HepG2 (cell line): Measurements from ENCODE around the gene ACTR1A. TPM values are rescaled to one million over a fixed set of nuclear protein-coding genes. Genes with fewer than 3 reads are reported as not detected.
A peak's percentile ranks its signal among the peaks of the same experiment; 100 is the strongest.

Experiments
- AGO2 ChIP-seq: fragments of 200-400 bp; formaldehyde crosslinking; optimal IDR thresholded peaks from 2 replicates; pipeline ENCODE3; 2017; ENCODE audit warnings: mild to moderate bottlenecking, low read depth, low read length, moderate library complexity
- HINFP ChIP-seq: sonication (generic); formaldehyde crosslinking; IDR thresholded peaks from 2 replicates; pipeline ENCODE4 v1.4.0; 2020; ENCODE audit warnings: low read depth, mild to moderate bottlenecking, missing genetic modification reagents
- HOXA3 ChIP-seq: sonication (generic); formaldehyde crosslinking; IDR thresholded peaks from 2 replicates; pipeline ENCODE4 v1.5.0; 2020; ENCODE audit warnings: missing genetic modification reagents
- JUN ChIP-seq: sonication (generic); formaldehyde crosslinking; IDR thresholded peaks from 2 replicates; pipeline ENCODE4 v1.4.0; 2020; ENCODE audit warnings: mild to moderate bottlenecking, missing genetic modification reagents
- KLF6 ChIP-seq: IDR thresholded peaks from 2 replicates; pipeline ENCODE4 v1.8.0; 2016; ENCODE audit warnings: missing biosample characterization, missing genetic modification reagents
- MEIS2 ChIP-seq: sonication (generic); formaldehyde crosslinking; IDR thresholded peaks from 2 replicates; pipeline ENCODE4 v1.9.0; 2021; ENCODE audit warnings: mild to moderate bottlenecking, missing genetic modification reagents
- NR0B2 ChIP-seq: sonication (generic); formaldehyde crosslinking; IDR thresholded peaks from 2 replicates; pipeline ENCODE4 v1.4.0; 2020; ENCODE audit warnings: mild to moderate bottlenecking, missing genetic modification reagents
- POLR2A ChIP-seq, 2 experiments: IDR thresholded peaks; 2 replicates each; pipeline ENCODE4 v1.6.1; 2011; ENCODE audit warnings: low read depth in 2 of 2, low read length in 2 of 2, mild to moderate bottlenecking in 1 of 2, moderate library complexity in 1 of 2; ENCODE audit not compliant: insufficient read depth in 1 of 2
- RBM39 ChIP-seq: fragments of 200-400 bp; formaldehyde crosslinking; IDR thresholded peaks from one replicate; pipeline ENCODE4 v1.6.1; 2018; ENCODE audit warnings: antibody characterized with exemption, mild to moderate bottlenecking, low read depth, low read length; ENCODE audit not compliant: poor library complexity, severe bottlenecking
- SKI ChIP-seq: fragments of 450-650 bp; IDR thresholded peaks from one replicate; pipeline ENCODE4 v1.6.1; 2018; ENCODE audit warnings: mild to moderate bottlenecking; ENCODE audit not compliant: partially characterized antibody
- SOX13 ChIP-seq, 3 experiments: fragments of 450-650 bp in 1 of 3; sonication (generic) in 1 of 3; formaldehyde crosslinking in 1 of 3; IDR thresholded peaks in 2 of 3; conservative IDR thresholded peaks in 1 of 3; 2 replicates each; pipeline versions ENCODE4 v1.5.0 to v1.6.1; 2016 to 2020; ENCODE audit warnings: antibody characterized with exemption in 1 of 3, mild to moderate bottlenecking in 1 of 3, missing compliant biosample characterization in 1 of 3, missing genetic modification reagents in 1 of 3, moderate library complexity in 1 of 3
- SP2 ChIP-seq: sonication (generic); formaldehyde crosslinking; IDR thresholded peaks from 2 replicates; pipeline ENCODE4 v1.5.1; 2020; ENCODE audit warnings: mild to moderate bottlenecking, missing genetic modification reagents
- SP4 ChIP-seq: sonication (generic); formaldehyde crosslinking; IDR thresholded peaks from 2 replicates; pipeline ENCODE4 v1.8.1; 2023; ENCODE audit warnings: mild to moderate bottlenecking, missing genetic modification reagents
- SRY ChIP-seq: sonication (generic); formaldehyde crosslinking; IDR thresholded peaks from 2 replicates; pipeline ENCODE4 v1.8.0; 2022; ENCODE audit warnings: mild to moderate bottlenecking, missing genetic modification reagents
- ZNF547 ChIP-seq: sonication (generic); formaldehyde crosslinking; IDR thresholded peaks from 2 replicates; pipeline ENCODE4 v1.5.1; 2020; ENCODE audit warnings: mild to moderate bottlenecking, missing genetic modification reagents
- ZNF567 ChIP-seq: sonication (generic); formaldehyde crosslinking; IDR thresholded peaks from 2 replicates; pipeline ENCODE4 v1.8.1; 2023; ENCODE audit warnings: mild to moderate bottlenecking, missing genetic modification reagents, borderline replicate concordance
- ZNF687 ChIP-seq: sonication (generic); formaldehyde crosslinking; IDR thresholded peaks from 2 replicates; pipeline ENCODE4 v1.5.1; 2020; ENCODE audit warnings: mild to moderate bottlenecking, missing genetic modification reagents, moderate library complexity
- ZNF768 ChIP-seq: sonication (generic); formaldehyde crosslinking; IDR thresholded peaks from 2 replicates; pipeline ENCODE4 v1.4.0; 2020; ENCODE audit warnings: missing genetic modification reagents
- ZNF782 ChIP-seq: sonication (generic); formaldehyde crosslinking; IDR thresholded peaks from 2 replicates; pipeline ENCODE4 v1.4.0; 2020; ENCODE audit warnings: missing genetic modification reagents, mild to moderate bottlenecking, borderline replicate concordance
- polyA plus RNA-seq, 8 experiments: library from polyadenylated mRNA; depleted of rRNA in 3 of 8; stranded (reverse) in 7 of 8; unstranded in 1 of 8; fragments of >200 nt; fragmentation: Illumina TruSeq in 4 of 8; extraction: Trizol in 4 of 8; gene quantifications; 2 replicates each; pipeline versions ENCODE4 v1.2.1 to v1.2.3, GENCODE V29; 2011 to 2016; ENCODE audit warnings: low read depth in 4 of 8, missing spikeins in 1 of 8, mixed read lengths in 1 of 8; ENCODE audit not compliant: insufficient read depth in 1 of 8
- total RNA-seq, 5 experiments: library from RNA; depleted of rRNA; stranded (reverse); fragments of >200 nt; fragmentation: Illumina TruSeq; extraction: Trizol; gene quantifications; 2 replicates each; pipeline ENCODE4 v1.2.3, GENCODE V29; 2016; ENCODE audit warnings: low read depth in 1 of 5

Gene ACTR1A
- total and polyA plus RNA-seq, 2 of the 13 experiments (the other 11 are each of a cell fraction or from before 2014, with no cell fraction given): 59.6 to 62.8 TPM

GRCh38 chr10:102450374-102451104 is 52.0 kb downstream of the ACTR1A start (continued):
- TF ChIP-seq ZNF687 (CRISPR knock-in tag) (peak; percentile 84), KLF6 (peak; percentile 45; the same call in 1 of the 2 replicates), ZNF547 (peak; percentile 68; the same call in 1 of the 2 replicates), HINFP (CRISPR knock-in tag) (peak; percentile 77; the same call in 1 of the 2 replicates), SP2 (CRISPR knock-in tag) (no peak), NR0B2 (CRISPR knock-in tag) (peak; percentile 76; the same call in 1 of the 2 replicates), SKI (peak; percentile 41), SOX13 (IDR thresholded peaks at IDR 0.05) (no peak), SOX13 (CRISPR knock-in tag; conservative IDR thresholded peaks at IDR 0.05 in 1 of 2, IDR thresholded peaks at IDR 0.05 in 1 of 2) (0 out of 4 replicates have a peak, but pooled peaks of 1 of the 2 experiments have one; percentile 23), POLR2A (IDR thresholded peaks at IDR 0.05; ENCODE audit: insufficient read depth in 1 of 2, low read depth in 2 of 2, low read length in 2 of 2) (peak; percentile 52 to 64; a peak in 3 of 4 replicates), MEIS2 (CRISPR knock-in tag) (peak; percentile 75), ZNF567 (CRISPR knock-in tag) (0 out of 2 replicates have a peak, but pooled peaks have one; percentile 21), ZNF782 (CRISPR knock-in tag) (peak; percentile 31; the same call in 1 of the 2 replicates), RBM39 (peak; percentile 79), JUN (0 out of 2 replicates have a peak, but pooled peaks have one; percentile 69), ZNF768 (peak; percentile 34; the same call in 1 of the 2 replicates), SP4 (peak; percentile 86), SRY (CRISPR knock-in tag) (peak; percentile 92; the same call in 1 of the 2 replicates), AGO2 (peak; percentile 52), HOXA3 (CRISPR knock-in tag) (peak; percentile 88)
